GM18519 (cell line): Measurements from ENCODE around the gene ITPRIPL2.

ENCODE experiments used
- ATAC-seq: cut with Tn5 transposase; IDR thresholded peaks from one replicate; pipeline ENCODE4 v1.9.1; 2021; ENCODE audit warnings: mild to moderate bottlenecking, moderate library complexity; ENCODE audit not compliant: unreplicated experiment, low FRiP score

The ITPRIPL2 gene

DNA sequence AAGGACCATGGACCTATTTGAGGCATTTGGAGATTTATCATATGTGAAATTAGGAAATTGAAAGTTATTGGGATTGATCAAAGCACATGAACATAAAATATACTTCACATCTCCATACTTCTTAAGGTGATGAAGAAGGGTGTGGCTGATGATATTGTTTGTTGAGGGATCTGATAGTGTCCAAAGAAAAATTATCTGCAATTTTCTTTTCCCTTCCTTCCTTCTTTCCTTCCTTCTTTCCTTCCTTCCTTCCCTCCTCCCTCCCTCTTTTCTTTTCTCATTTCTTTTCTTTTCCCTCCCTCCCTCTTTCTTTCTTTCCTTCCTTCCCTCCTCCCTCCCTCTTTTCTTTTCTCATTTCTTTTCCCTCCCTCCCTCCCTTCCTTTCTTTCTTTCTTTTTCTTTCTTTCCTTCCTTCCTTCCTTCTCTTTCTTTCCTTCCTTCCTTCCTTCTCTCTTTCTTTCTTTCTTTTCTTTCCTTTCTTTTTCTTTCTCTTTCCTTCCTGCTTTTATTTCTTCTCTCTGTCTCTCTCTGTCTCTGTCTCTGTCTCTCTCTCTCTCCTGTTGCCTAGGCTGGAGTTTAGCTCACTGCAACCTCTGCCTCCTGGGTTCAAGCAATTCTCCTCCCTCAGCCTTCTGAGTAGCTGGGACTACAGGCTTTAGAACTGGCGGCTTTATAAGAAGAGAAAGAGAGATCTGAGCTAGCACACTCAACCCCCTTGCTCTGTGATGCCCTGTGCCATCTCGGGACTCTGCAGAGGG is 20.9 kb upstream of the ITPRIPL2 start:
- ATAC-seq, result no peak

DNA sequence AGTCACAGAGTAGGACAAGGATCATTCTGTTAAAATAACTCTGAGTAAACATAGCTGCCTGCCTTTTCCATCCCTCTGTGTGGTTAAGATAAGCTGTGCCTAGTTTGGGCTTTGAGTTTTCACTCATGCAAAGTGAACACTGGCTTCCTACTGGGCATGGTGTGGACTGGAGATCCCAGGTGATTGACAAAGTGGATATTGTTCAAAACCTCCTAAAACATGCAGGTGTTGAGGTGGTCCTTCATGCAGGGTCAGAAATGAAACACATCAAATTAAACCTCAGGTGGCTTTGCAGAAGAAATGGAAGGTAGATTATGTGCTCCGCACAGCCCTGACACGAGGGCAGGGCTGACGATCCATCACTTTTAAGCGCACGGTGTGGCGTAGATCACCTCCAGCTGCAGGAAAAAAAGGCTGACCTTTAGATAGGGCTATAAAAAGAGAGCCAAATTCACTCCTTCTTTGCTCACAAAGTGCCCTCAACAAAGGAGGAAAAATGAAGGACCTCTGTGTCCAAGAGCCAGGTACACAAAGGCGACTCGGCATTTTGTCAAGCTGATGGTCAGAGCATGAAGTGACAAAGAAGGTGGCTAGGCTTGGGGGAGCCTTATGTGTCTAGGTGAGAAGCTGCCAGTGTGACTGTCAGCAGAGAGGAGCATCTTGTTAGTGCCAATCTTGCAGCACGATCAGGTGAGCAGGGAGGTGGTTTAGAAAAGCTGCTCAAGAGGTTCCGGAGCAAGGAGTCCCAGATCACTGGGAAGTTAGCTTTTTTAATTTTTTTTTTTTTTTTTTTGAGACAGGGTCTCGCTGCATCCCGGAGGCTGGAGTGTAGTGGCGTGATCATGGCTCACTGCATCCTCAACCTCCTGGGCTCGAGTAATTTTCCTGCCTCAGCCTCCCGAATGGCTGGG is 19.9 kb upstream of the ITPRIPL2 start:
- no peak for ATAC-seq

DNA sequence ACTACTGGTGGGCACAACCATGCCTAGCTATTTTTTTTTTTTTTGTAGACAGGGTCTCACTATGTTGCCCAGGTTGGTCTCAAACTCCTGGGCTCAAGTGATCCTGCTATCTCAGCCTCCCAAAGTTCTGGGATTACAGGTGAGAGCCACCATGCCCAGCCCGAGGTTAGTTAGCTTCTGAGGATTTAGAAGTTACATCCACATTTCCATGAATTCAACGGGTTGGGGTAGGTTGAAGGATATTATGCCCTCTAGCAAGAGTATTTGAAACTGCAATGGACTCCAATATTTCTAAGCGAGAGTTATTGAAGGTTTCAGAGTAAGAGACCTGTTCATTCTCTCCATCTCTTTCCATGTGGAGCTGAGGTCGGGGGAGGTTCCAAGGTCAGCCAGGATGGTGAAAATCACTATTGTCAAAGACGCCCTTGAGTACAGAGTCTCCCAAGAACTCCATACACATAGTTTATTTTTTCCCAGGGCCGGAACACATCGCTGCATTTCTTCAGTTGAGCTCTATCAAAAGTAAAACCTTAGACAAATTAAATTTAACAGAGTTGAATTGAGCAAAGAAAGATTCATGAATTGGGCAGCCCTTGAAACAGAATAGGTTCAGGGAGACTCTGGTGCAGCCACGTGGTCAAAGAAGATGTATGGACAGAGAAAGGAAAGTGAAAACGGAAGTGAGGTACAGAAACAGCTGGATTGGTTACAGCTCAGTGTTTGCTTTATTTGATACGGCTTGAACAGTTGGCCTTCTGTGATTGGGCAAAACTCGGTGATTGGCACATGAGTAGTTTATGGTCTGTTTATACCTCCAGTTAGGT is 19.0 kb upstream of the ITPRIPL2 start:
- ATAC-seq, result no peak

DNA sequence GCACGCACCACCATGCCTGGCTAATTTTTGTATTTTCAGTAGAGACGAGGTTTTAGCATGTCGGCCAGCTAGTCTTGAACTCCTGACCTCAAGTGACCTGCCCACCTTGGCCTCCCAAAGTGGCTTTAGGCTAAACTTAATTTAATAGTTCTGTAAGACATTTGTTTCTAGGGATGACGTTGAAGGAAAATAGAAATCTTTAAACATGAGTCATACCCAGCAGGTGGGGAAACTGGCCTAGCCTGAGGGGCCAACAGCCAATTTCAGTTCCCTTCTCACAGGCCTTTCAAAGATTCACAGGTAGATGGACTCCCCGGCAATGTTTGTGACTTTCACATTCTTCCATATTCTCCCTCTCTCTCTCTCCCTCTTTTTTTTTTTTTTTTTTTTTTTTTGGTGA is 18.1 kb upstream of the ITPRIPL2 start:
- ATAC-seq, result no peak

DNA sequence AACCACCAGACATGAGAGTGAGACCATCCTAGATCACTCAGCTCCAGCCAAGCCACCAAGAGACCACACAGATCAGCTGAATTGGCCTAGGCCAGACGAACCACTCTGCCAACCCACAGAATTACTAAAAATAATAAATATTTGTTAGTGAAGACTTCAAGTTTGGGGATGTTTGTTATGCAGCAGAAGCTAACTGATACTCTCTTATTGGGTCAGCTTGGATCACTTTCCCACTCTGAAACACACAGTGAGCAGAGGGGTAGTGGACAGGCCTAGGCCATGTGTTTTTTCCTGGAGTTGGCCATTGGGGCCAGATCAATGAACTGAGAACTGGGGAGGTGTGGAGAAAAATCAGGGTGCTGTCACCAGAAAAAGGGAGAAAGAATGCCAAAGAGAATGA is 15.6 kb upstream of the ITPRIPL2 start:
- no peak for ATAC-seq

DNA sequence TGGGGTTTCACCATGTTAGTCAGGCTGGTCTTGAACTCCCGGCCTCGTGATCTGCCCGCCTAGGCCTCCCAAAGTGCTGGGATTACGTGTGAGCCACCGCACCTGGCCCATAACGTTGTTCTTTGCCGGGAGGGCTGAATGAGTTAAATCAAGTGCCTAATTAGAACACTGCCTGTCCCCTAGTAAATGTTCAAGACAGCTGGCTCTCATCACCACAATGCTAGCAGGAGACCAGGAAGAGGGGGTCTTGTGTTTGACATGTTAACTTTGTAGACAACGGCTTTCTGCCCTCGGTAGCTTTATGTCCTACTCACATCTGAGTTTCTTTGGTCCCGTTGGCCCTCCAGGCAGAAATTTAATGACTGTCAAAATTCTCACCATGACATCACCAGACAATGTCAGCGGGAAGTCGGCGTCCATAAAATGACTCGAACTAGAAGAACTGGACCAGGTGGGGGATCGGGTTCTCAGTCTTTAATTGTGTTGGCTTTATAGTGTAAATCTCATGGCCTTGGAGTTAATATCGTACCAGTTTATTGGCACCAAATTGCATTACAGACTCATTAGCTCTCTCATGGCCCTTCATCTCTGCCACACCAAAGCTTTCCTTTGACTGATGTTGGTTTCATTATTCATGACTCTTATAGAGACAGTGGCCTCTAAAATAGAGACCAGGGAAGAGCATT is 11.4 kb upstream of the ITPRIPL2 start:
- no peak for ATAC-seq

DNA sequence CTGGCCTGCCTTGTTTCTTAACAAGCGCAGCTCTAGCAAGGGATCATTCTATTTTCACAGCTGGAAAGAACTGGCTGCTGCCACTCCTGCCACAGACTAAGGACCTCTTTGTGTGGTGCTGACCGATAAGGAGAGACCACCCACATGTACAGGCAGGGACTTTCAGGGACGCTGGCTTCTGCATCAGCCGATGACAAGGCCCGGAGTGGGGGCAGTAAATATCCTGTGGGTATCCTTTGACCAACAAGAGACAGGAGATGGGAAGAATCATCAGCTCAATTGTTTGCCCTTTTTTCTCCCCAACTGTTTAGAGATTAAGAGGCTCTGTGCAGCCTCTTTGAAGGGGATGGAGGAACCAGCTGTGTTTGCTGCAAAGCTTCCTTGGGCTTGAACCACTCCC is 9.2 kb upstream of the ITPRIPL2 start:
- ATAC-seq, result no peak

DNA sequence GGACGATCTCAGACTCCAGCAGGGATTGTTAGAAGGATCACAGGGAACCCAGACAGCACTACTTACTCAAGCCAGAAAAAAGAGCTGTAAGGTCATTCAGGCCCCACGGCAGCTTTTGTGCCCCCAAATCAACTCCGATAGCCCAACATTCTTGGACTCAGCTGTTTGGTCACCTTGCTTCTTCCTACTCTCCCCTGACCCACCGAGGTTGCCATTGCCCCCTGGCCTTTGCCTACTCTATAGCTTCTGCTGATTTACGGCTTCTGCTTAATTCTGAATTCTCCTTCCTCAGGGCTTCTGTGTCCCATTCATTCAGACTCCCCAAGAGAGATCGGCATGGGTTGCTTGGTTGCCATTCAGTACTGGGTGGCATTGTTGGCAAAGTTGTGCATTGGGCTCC is 8.6 kb upstream of the ITPRIPL2 start:
- ATAC-seq, result no peak

DNA sequence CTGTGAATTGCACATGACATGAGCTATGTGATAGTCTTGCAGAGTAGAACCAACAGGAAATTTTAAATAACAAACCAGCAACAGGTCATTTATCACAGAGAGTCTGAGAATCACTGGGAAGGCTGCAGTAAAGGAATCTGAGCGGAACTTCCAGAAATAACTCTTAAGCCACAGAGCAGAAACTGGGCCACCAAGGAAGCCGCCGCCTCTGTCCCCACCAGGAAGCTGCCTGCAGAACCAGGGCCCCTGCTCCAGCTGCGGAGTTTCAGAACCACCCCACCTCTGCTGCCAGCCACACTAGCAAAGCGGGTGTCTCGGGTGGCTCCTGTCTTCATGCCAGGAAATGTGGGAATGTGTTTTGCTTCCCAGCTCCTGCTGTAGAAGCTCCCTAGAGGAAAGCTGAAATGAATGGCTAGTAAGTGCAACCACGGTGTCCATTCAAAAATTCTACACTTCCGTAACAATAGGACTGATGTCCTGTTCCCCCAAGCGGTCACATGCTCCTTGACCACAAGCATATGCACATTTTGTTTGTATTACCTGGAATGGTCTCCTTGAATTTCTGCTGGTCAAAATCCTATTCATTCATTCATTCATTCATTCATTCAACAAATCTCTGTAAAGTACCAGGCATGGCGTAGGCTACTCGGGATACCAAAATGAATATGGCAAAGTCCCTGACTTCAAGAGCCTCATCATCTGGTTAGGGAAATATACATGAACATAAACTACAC is 7.7 kb upstream of the ITPRIPL2 start:
- no peak for ATAC-seq

DNA sequence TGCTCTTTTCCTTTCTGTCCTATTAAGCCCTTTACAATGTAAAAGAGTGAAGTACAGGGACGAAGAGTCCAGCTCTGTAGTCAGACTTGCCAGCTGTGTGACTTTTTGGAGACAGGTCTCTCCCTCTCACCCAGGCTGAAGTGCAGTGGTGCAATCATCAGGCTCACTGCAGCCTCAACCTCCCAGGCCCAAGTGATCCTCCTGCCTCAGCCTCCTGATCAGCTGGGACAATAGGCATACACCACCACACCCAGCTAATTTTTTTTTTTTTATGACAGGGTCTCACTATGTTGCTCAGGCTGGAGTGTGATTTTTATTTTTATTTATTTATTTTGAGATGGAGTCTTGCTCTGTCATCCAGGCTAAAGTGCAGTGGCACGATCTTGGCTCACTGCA is 7.1 kb upstream of the ITPRIPL2 start:
- no peak for ATAC-seq

DNA sequence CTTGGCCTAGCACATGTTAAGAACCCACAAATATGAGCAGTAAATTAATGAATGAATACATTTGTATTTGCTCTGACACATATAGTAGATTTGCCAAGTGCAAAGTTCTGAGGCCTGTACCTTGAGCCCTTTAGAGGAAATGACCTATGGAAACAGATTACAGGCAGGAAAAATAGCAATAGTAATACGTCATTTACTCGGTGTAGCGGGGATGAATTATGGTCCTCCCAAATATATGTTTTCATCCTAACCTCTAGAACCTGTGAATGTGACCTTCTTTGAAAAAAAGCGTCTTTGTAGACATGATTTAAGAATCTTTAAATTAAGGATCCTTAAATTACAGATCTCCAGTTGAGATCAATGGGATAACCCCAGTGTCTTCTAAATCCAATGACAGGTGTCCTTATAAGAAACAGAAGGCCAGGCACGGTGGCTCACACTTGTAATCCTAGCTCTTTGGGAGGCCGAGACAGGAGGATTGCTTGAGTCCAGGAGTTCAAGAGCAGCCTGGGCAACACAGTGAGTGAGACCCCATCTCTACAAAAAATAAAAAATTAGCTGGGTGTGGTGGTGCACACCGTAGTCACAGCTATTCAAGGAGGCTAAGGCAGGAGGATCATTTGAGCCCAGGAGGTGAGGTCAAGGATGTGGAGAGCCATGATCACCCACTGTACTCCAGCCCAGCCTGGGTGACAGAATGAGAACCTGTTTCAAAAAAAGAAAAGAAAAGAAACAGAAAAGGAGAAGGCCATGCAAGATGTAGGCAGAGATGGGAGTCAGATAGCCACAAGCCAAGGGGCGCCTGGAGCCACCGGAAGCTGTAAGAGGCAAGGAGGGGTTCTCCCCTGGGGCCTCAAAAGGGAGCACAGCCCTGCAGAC is 5.1 kb upstream of the ITPRIPL2 start:
- ATAC-seq, result no peak

DNA sequence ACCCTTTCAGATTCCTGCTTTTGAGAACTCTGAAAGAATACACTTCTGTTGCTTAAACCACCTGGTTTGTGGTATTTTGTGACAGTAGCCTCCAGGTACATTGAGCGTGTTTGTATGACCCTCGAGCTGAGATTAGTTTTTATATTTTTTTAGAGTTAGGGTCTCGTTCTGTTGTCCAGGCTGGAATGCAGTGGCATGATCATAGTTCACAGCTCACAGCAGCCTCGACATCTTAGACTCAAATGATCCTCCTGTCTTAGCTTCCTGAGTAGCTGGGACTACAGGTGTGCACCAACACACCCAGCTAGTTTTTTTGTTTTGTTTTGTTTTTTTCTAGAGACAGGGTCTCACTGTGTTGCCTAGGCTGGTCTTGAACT is 4.5 kb upstream of the ITPRIPL2 start:
- no peak for ATAC-seq

DNA sequence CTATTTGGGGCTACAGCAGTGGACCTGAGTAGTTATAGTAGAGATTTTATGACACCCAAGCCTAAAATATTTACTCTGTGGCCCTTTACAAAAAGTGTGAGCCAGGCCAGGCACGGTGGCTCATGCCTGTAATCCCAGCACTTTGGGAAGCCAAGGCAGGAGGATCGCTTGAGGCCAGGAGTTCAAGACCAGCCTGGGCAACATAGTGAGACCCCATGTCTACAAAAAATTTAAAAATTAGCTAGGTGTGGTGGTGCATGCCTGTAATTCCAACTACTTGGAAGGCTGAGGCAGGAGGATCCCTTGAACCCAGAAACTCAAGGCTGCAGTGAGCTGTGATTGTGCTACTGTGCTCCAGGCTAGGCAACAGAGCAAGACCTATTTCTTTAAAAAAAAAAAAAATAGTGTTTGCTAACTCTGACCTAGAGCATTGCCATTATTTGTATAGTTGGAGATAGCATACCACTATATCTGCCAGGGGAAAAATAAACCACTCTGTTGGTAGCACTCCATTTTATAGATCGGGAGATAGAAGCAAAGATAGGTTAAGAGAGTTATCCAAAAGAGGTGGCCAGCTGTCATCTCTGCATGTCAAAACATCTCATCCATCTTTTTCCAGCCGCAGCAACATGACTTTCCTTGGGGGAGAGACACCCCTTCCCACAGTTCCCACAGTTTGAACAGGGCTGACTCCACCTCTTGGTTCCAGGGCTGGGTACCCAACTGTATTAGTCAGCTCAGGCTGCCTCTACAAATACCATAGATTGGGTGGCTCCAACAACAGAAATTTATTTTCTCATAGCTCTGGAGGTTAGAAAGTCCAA is 3.0 kb upstream of the ITPRIPL2 start:
- ATAC-seq, result no peak

DNA sequence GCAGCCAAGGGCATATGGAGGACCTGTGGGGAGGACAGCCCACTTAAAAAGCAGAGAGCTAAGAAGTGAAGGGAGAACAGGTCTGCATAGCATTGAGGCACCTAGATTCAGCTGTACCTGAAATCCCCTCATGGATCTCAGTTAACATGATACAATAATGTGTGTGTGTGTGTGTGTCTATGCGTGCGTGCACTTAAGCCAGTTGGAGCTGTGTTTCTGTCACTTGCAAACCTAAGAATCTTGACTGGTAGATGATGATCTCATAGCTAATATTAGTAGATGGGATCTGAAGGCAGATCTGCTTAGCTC is 1.7 kb upstream of the ITPRIPL2 start:
- ATAC-seq, result no peak

DNA sequence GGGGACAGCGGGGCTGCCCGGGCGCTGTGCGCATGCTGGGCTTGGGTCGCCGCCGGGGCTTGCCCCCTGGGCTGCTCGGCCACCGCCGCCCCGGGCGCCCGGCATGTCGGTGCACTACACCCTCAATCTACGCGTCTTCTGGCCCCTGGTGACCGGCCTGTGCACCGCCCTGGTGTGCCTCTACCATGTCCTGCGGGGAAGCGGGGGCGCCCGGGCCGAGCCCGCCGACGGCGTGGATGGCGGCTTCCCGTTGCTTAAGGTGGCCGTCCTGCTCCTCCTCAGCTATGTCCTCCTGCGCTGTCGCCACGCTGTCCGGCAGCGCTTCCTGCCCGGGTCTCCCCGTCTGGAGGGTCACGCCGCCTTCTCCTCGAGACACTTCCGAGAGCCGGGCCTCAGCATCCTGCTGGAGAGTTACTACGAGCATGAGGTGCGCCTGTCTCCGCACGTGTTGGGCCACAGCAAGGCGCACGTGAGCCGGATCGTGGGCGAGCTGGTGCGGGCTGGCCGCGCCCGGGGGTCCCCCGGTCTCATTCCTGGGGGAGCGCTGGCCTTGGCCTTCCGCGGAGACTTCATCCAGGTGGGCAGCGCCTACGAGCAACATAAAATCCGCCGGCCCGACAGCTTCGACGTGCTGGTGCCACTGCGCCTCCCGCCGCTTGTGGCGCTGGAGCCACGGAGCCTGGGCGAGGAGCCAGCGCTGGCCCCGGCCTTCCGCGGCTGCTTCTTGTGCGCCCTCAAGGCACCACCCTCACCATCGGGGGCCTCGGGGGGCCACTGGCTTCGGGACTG is 789 bp downstream of the ITPRIPL2 start:
- no peak for ATAC-seq

DNA sequence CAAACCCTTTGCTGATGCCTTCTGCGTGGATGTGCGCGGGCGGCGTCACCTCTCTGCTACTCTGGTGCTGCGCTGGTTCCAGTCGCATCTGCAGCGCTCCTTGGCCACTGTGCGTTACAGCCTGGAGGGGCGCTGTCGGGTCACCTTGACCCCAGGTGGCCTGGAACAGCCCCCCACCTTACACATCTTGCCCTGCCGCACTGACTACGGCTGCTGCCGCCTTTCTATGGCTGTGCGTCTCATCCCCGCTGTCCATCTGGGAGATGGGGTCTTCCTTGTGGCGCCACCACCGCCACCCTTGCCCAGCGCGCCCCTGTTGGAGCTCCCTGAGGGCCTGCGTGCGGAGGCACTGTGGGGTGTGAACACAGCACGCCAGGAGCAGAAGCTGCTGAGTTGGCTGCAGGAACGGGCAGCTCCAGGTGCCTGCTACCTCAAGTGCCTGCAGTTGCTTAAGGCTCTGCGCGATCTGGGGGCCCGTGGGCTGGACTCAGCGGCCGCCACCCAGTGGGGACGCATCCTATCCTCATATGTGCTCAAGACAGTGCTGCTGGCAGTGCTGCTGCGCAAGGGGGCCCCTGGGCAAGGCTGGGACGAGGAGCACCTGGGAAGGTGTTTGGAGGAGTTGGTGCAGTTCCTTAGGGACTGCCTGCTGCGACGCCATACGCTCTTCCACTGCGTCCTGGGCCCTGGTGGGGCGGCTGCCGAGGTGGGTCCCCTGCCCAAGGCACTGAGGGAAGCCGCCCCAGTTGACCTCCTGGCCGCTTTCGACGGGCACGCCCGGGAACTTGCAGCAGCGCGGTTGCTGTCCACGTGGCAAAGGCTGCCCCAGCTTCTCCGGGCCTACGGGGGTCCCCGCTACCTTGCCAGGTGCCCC is 1.6 kb downstream of the ITPRIPL2 start:
- no peak for ATAC-seq
